GM18499 (cell line): ENCODE data around the gene PFKM.
"Not testable (repeated sequence)": the region's sequence is repeated elsewhere in the genome, so short reads cannot be mapped to it uniquely, and the experiment has no call there.

Experiments
- ATAC-seq: cut with Tn5 transposase; IDR thresholded peaks from one replicate; pipeline ENCODE4 v1.9.1; 2021; ENCODE audit warnings: moderate number of reproducible peaks; ENCODE audit not compliant: insufficient read depth, unreplicated experiment

The PFKM gene

GRCh38 chr12:48110691-48111311, 8.4 kb upstream of the PFKM start:
- no peak for ATAC-seq

- not testable (repeated sequence) for ATAC-seq
Measured at GRCh38 chr12:48111312-48111693, 7.9 kb upstream of the PFKM start.

GRCh38 chr12:48115957-48116356, 3.2 kb upstream of the PFKM start:
- ATAC-seq, result no peak

DNA sequence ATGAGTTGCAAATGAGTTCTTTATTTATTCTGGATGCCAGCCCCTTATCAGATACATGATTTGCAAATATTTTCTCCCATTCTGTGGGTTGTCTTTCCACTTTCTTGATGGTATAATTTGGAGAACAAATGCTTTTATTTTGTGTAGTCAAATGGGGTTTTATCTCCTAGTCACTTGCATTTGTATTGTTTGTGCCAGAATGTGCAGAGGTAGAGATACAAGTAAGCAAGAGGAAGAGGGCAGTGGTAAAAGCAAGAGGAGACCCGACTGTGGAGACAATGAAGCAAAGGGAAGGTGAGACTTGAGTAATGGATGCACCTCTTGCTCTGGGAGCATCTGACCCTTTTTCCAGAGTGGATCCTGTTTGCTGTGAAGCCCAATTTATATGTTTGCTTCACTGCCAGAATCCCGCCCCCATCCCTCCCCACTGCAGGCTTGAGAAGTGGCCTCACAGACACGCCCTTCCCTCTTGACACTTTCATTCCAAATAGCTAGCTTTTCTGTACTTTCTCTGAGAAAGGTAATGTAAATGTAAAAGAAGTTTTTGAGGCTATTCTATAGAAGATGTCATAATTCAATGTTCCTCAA, 786 bp upstream of the PFKM start:
- no peak for ATAC-seq

DNA sequence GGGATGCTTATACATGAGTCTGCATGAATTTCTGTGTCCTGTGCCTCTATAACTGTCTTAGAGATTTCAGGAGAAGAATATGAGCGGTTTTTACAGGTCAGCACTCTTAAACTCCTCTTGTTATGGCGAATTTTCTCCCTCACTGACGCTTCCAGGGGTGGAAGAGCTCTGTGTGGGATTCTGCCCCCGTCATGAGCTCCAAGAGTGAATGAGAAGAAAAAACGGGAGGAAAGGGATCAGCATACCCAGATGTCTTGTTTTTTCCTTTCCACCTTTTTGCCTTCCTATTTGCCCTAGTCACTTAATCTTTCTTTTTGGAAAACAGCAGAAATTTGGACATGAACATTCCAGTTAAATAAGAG, 651 bp downstream of the PFKM start:
- ATAC-seq, result no peak

GRCh38 chr12:48121522-48121921, 2.4 kb downstream of the PFKM start:
- no peak for ATAC-seq

DNA sequence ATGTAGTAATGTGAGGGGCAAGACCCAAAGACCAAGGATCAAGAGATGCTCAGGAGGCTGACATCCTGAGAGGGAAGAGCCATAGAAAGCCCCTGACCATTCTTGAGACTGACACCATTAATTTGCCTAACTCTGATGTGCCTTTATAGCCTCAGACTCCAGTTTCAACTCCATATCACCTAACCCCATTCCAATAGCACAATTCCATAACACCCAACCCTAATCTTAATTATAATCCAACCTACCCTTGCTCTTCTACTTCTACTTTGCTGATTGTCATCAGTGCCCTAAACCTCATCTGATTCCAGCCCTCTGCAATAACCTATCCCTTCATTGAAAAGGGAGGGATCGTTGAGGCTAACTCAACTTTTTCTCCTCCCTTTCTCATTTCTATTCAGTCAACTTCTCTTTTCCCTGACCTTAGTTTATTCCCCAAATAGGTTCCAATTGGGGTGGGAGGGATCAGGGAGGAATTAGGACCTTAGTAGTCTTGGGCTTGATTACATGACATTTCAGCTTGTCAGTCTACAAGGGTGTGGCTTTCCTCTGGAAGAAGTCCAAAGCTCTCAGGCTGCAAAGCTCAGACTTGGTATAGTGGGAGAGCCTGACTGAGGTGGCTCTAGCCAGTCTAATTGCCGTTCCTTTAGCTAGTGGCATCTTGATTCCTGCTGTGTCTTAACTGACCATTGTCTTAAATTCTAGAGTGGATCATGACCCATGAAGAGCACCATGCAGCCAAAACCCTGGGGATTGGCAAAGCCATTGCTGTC, 3.1 kb downstream of the PFKM start:
- ATAC-seq, result no peak

DNA sequence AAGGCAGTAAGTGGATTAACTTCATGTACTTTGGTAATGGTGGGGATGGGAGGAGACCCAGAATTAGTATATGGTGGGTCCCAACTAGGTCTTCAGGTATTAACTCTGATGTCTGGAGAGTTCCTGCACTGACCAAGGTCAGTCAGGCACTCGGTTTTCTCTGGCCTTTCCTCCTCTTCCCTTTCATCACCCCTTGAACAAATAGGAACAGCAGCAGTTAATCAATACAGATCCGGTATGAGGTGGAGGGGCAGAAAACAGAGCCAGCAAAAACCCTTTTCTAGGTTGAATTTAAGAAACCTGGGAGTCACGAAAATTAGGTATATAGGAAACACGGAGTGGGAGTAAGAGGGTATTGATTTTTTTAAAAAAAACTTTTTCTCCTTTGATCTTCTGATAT, 4.0 kb downstream of the PFKM start:
- no peak for ATAC-seq

- ATAC-seq, result not testable (repeated sequence)
Measured at GRCh38 chr12:48125542-48125941, 6.4 kb downstream of the PFKM start.

DNA sequence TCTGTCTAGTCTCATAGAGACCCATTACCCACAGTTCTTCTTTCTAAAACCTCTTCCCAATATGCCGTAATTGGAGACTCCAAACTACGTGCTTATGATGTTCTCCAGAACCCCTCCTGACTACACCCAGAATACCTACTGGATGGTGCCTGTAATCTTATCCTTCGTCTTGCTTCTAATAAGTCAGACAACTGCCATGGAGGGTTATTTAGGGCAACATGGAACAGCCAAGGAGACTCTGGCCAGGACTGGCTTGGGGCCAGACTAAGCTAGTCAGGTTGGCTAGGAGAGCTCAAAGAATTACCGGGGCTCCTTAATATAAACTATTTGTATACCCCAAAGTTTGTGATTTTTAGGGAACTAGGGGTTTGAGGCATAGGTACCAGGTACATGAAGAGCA, 6.8 kb downstream of the PFKM start:
- ATAC-seq, result no peak

- no peak for ATAC-seq
Measured at GRCh38 chr12:48126953-48127630, 7.9 kb downstream of the PFKM start.

GRCh38 chr12:48128800-48129199, 9.6 kb downstream of the PFKM start:
- ATAC-seq, result no peak

GRCh38 chr12:48129376-48129775, 10.2 kb downstream of the PFKM start:
- ATAC-seq, result no peak

DNA sequence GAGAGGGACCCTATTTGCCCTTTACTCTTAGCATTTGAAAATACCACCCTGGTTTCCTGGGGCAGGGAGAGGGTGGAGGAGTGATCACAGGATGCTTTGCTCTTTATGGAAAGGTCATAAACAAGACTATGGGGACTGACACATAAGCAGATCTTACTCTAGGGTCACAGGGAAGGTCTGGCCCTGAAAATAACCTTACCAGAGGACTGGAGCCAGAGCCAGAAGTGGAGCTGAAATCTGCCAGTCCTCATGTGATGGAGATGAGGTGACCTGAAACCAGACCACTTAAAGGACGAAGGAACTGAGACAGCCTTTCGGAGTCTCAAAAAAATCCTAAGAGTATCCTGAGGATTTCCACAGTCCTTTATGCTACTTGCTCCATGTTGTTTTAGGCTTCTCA, 12.4 kb downstream of the PFKM start:
- ATAC-seq, result no peak

GRCh38 chr12:48132826-48133225, 13.7 kb downstream of the PFKM start:
- no peak for ATAC-seq

DNA sequence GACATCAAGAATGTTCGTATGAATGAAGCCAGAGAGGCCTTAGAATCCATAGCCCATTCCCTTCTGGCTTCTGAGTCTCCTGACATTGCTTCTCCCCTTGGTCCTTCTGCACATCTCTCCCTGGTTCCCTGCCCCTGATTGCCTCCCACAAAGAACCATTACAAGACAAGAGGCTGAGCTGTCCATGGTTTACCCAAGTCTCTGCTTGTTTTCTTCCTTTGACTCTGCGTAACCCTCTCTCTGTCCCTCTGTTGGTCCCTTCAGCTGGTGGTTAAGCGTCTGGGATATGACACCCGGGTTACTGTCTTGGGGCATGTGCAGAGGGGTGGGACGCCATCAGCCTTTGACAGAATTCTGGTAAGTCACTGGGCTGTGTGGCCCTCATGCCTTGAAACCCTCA, 15.9 kb downstream of the PFKM start:
- no peak for ATAC-seq

DNA sequence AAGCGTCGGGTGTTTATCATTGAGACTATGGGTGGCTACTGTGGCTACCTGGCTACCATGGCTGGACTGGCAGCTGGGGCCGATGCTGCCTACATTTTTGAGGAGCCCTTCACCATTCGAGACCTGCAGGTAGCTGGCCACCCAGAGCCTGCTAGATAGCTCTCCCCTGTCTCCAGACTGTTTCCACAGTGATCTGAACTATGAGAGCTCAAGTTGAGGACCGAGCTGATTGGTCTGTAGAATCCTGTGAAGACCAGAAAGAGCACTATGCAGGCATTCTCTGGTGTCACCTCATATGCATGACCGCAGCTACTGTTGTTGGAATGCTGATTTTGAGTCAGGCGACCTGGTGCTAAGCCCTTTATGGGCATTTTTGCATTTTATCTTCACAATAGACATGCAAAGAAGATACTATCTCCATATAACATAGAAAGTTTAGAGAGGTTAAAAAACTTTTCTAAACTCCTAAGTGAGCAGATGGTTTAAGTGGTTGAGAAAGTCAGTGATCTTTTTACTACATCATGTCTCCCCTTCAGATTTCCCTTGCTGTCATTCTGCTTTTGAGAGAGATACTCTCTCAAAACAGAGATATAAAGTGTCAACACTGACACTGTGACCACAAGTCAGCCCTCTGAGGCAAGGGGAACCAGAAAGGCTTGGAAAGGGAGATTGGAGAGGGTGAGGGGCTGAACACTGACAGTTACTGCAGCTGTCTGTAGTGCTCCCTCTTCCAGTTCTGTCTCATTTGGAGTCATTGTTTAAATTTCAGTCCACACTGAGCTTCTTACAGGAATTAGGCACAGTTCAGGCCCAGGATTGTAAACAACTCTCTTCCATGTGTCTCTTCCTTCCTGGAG, 23.9 kb downstream of the PFKM start:
- no peak for ATAC-seq

DNA sequence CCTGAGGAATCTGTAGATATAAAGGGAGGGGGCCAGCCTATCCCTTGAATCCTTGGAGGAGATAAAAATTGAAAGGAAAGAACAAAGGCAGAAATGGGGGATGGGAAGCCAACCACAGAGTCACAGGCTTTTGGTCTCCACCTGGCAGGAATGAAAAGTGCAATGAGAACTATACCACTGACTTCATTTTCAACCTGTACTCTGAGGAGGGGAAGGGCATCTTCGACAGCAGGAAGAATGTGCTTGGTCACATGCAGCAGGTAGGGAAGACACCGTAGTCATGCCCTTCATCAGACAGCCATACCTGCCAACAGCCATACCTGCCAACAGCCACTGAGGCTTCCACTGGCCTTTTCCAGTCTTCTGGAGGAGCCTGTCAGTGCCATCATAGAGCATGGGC, 24.7 kb downstream of the PFKM start:
- ATAC-seq, result no peak

- ATAC-seq, result no peak
Measured at GRCh38 chr12:48145981-48146380, 26.8 kb downstream of the PFKM start.

DNA sequence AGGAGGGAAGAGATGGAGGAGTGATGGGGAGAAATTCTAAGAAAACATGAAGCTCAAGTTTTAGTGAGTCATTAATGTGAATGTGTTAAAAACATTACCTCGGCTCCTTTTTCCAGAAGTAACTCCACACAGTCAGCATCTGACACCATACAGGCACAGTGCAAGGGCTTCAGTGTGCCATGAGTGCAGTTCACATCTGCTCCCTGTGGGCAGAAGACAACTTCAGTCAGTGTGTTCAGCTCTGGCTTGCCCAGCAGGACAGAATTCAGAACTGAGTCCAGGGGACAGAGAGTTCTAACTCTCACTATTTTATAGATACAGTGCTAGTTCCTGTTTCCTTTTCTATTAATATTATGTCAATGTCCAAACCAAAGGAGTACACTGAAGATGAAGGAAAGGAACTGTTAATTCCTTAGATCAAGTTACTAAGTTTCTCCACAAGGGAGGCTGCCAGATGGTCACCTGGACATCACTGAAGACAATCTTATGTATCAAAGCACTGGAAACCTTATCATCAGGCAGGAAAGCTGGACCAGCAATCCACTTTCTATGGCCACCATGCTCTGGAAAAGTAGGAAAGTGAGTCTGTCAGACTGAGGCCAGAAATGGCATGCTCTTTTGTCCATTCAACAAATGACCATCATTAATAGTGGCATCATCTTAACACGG, 32.1 kb downstream of the PFKM start:
- ATAC-seq, result no peak
